ENCODE results near the gene C2orf78.

C2orf78 gene

GRCh38 chr2:73766994-73767393 lies 17.0 kb upstream of the C2orf78 start:
- H3K27ac ChIP-seq (ENCODE audit: low read length): no peak overlapping the region
- H3K4me1 ChIP-seq (ENCODE audit: insufficient read depth, low read length): no peaks in the 10 kb centered on the region
- no peaks in the 10 kb centered on the region for H4K20me1 ChIP-seq (ENCODE audit: insufficient read depth, low read length)
- TF ChIP-seq EZH2 (IDR thresholded peaks at IDR 0.05; ENCODE audit: borderline replicate concordance, low read depth, low read length, severe bottlenecking) (no peak), CTCF (IDR thresholded peaks at IDR 0.05; ENCODE audit: borderline replicate concordance, extremely low read depth, low read length, poor library complexity, severe bottlenecking) (no peak)
- ATAC-seq (ENCODE audit: insufficient read depth, low read depth) (no peak), DNase-seq (no peak)
- H3K9me3 ChIP-seq (ENCODE audit: insufficient read depth, low read length, severe bottlenecking): no peaks in the 10 kb centered on the region
- no peak overlapping the region for H2AFZ ChIP-seq (ENCODE audit: low read depth, low read length)
- no peak overlapping the region for H3K4me3 ChIP-seq (ENCODE audit: low read depth in 1 of 2, low read length in 2 of 2)
- H3K9ac ChIP-seq (ENCODE audit: low read depth, low read length): no peak overlapping the region
- peaks cover 80% of the 10 kb centered on the region for H3K36me3 ChIP-seq (ENCODE audit: insufficient read depth, low read length)
- H3K4me2 ChIP-seq (ENCODE audit: insufficient read depth, low read length): no peak overlapping the region
- H3K79me2 ChIP-seq (ENCODE audit: insufficient read depth, low read length): no peaks in the 10 kb centered on the region
- H3K27me3 ChIP-seq (ENCODE audit: insufficient read depth, low read length, poor library complexity): no peaks in the 10 kb centered on the region

- Histone ChIP-seq H3K9me3 (ENCODE audit: insufficient read depth, low read length, severe bottlenecking) (no peaks in the 10 kb centered on the region), H3K27me3 (ENCODE audit: insufficient read depth, low read length, poor library complexity) (no peaks in the 10 kb centered on the region), H4K20me1 (ENCODE audit: insufficient read depth, low read length) (no peaks in the 10 kb centered on the region), H3K4me1 (ENCODE audit: insufficient read depth, low read length) (no peaks in the 10 kb centered on the region), H3K4me3 (ENCODE audit: low read depth in 1 of 2, low read length in 2 of 2) (no peak overlapping the region), H3K36me3 (ENCODE audit: insufficient read depth, low read length) (peaks cover 80% of the 10 kb centered on the region), H3K27ac (ENCODE audit: low read length) (no peak overlapping the region), H3K79me2 (ENCODE audit: insufficient read depth, low read length) (no peaks in the 10 kb centered on the region), H3K9ac (ENCODE audit: low read depth, low read length) (no peak overlapping the region), H3K4me2 (ENCODE audit: insufficient read depth, low read length) (no peak overlapping the region), H2AFZ (ENCODE audit: low read depth, low read length) (no peak overlapping the region)
- TF ChIP-seq EZH2 (IDR thresholded peaks at IDR 0.05; ENCODE audit: borderline replicate concordance, low read depth, low read length, severe bottlenecking): no peak
- TF ChIP-seq CTCF (IDR thresholded peaks at IDR 0.05; ENCODE audit: borderline replicate concordance, extremely low read depth, low read length, poor library complexity, severe bottlenecking): no peak
- DNase-seq (no peak), ATAC-seq (ENCODE audit: insufficient read depth, low read depth) (no peak)
Observed at GRCh38 chr2:73770725-73771124, 13.3 kb upstream of the C2orf78 start.

GRCh38 chr2:73772819-73773218 lies 11.2 kb upstream of the C2orf78 start:
- Histone ChIP-seq H3K79me2 (ENCODE audit: insufficient read depth, low read length) (peaks cover 11% of the 10 kb centered on the region; the same call in 1 of the 2 replicates), H3K9ac (ENCODE audit: low read depth, low read length) (no peak overlapping the region), H3K36me3 (ENCODE audit: insufficient read depth, low read length) (peaks cover 78% of the 10 kb centered on the region), H3K27me3 (ENCODE audit: insufficient read depth, low read length, poor library complexity) (no peaks in the 10 kb centered on the region), H2AFZ (ENCODE audit: low read depth, low read length) (no peak overlapping the region), H3K9me3 (ENCODE audit: insufficient read depth, low read length, severe bottlenecking) (no peaks in the 10 kb centered on the region), H4K20me1 (ENCODE audit: insufficient read depth, low read length) (no peaks in the 10 kb centered on the region), H3K27ac (ENCODE audit: low read length) (no peak overlapping the region), H3K4me1 (ENCODE audit: insufficient read depth, low read length) (peaks cover 5% of the 10 kb centered on the region; the same call in 1 of the 2 replicates), H3K4me3 (ENCODE audit: low read depth in 1 of 2, low read length in 2 of 2) (no peak overlapping the region), H3K4me2 (ENCODE audit: insufficient read depth, low read length) (no peak overlapping the region)
- no peak for TF ChIP-seq CTCF (IDR thresholded peaks at IDR 0.05; ENCODE audit: borderline replicate concordance, extremely low read depth, low read length, poor library complexity, severe bottlenecking)
- TF ChIP-seq EZH2 (IDR thresholded peaks at IDR 0.05; ENCODE audit: borderline replicate concordance, low read depth, low read length, severe bottlenecking): no peak
- no peak for ATAC-seq (ENCODE audit: insufficient read depth, low read depth)
- DNase-seq: no peak

- no peaks in the 10 kb centered on the region for H3K9me3 ChIP-seq (ENCODE audit: insufficient read depth, low read length, severe bottlenecking)
- no peak overlapping the region for H3K4me2 ChIP-seq (ENCODE audit: insufficient read depth, low read length)
- no peak overlapping the region for H3K27ac ChIP-seq (ENCODE audit: low read length)
- TF ChIP-seq EZH2 (IDR thresholded peaks at IDR 0.05; ENCODE audit: borderline replicate concordance, low read depth, low read length, severe bottlenecking): no peak
- TF ChIP-seq CTCF (IDR thresholded peaks at IDR 0.05; ENCODE audit: borderline replicate concordance, extremely low read depth, low read length, poor library complexity, severe bottlenecking): no peak
- H3K9ac ChIP-seq (ENCODE audit: low read depth, low read length): no peak overlapping the region
- DNase-seq (no peak), ATAC-seq (ENCODE audit: insufficient read depth, low read depth) (no peak)
- H3K27me3 ChIP-seq (ENCODE audit: insufficient read depth, low read length, poor library complexity): no peaks in the 10 kb centered on the region
- peaks cover 31% of the 10 kb centered on the region for H3K79me2 ChIP-seq (ENCODE audit: insufficient read depth, low read length)
- H3K36me3 ChIP-seq (ENCODE audit: insufficient read depth, low read length): peaks cover 50% of the 10 kb centered on the region
- H2AFZ ChIP-seq (ENCODE audit: low read depth, low read length): no peak overlapping the region
- no peaks in the 10 kb centered on the region for H4K20me1 ChIP-seq (ENCODE audit: insufficient read depth, low read length)
- no peak overlapping the region for H3K4me3 ChIP-seq (ENCODE audit: low read depth in 1 of 2, low read length in 2 of 2)
- H3K4me1 ChIP-seq (ENCODE audit: insufficient read depth, low read length): peaks cover 27% of the 10 kb centered on the region
Observed at GRCh38 chr2:73776381-73776780, 7.6 kb upstream of the C2orf78 start.
